ENCODE results near the gene PLPPR3.

The PLPPR3 gene

DNA sequence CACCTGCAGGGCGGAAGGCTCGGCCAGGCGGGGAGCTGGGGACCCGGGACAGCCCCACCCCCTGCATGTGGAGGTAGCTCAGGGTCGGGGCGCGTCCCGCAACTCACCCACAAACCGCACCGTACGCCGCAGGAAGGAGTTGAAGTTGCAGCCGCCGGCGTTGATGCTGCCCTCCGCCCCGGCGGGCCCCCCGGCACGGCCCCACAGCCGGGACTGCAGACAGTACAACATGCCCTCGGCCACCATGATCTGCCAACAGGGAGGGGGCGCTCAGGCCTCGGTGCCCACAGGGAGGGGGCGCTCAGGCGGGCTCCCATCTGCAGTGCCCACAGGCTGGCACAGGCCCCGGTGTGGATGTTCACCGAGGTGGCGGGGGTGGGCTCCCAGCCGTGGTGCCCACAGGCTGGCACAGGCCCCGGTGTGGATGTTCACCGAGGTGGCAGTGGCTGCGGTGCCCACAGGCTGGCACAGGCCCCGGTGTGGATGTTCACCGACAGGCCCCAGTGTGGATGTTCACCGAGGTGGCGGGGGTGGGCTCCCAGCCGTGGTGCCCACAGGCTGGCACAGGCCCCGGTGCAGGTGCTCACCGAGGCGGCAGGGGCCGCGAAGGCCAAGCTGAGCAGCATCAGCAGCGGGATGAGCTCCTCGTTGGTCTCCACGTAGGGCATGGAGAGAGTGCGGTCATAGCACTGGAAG, 6.5 kb downstream of the PLPPR3 start:
- H3K4me3 ChIP-seq (ENCODE audit: low read depth, low read length): no peak overlapping the region
- no peak for DNase-seq (ENCODE audit: low read depth)
- TF ChIP-seq, protein P1, sequence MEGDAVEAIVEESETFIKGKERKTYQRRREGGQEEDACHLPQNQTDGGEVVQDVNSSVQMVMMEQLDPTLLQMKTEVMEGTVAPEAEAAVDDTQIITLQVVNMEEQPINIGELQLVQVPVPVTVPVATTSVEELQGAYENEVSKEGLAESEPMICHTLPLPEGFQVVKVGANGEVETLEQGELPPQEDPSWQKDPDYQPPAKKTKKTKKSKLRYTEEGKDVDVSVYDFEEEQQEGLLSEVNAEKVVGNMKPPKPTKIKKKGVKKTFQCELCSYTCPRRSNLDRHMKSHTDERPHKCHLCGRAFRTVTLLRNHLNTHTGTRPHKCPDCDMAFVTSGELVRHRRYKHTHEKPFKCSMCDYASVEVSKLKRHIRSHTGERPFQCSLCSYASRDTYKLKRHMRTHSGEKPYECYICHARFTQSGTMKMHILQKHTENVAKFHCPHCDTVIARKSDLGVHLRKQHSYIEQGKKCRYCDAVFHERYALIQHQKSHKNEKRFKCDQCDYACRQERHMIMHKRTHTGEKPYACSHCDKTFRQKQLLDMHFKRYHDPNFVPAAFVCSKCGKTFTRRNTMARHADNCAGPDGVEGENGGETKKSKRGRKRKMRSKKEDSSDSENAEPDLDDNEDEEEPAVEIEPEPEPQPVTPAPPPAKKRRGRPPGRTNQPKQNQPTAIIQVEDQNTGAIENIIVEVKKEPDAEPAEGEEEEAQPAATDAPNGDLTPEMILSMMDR (IDR thresholded peaks at IDR 0.05; ENCODE audit: control insufficient read depth, extremely low read depth, insufficient read depth): no peak

DNA sequence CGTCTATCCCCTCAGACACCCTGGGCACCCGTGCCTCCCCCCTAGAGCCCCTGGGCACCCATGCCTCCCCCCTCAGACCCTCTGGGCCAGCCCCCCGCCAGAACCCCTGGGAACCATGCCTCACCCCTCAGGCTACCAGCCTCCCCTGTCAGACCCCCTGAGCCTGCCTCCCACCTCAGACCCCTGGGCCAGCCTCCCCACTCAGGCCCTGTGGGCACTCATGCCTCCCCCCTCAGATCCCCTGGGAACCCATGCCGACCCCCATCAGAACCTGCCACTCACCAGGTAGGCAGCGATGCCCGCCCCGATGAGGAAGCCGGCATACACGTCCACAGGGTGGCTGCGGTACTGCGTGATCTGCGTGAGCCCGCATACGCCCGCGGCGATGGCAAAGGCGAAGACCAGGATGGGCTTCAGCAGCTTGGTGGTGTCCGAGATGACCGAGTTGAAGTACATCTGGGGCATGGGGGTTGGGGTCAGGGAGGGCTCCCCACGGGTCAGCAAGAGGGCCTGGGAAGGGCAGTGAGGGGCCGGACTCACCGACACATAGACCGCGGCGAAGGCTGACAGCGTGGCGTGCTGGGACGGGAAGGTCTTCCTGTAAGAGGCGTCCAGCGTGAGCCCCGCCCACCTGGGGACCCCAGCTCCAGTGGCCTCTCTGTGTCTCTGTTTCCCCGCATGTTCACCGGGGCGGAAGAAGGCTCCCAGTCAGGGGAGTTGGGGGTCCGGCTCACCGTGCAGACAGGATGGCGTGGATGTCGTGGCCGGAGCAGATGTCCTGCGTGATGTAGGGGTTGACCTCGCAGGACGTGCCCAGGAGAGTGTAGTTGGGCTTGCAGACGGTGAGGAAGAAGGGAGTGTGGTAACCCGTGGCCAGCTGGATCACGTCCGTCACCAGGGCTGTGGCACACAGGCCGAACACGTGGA, 7.3 kb downstream of the PLPPR3 start:
- no peak overlapping the region for H3K4me3 ChIP-seq (ENCODE audit: low read depth, low read length)
- DNase-seq (ENCODE audit: low read depth): no peak
- TF ChIP-seq, protein P1 (IDR thresholded peaks at IDR 0.05; ENCODE audit: control insufficient read depth, extremely low read depth, insufficient read depth): no peak

DNA sequence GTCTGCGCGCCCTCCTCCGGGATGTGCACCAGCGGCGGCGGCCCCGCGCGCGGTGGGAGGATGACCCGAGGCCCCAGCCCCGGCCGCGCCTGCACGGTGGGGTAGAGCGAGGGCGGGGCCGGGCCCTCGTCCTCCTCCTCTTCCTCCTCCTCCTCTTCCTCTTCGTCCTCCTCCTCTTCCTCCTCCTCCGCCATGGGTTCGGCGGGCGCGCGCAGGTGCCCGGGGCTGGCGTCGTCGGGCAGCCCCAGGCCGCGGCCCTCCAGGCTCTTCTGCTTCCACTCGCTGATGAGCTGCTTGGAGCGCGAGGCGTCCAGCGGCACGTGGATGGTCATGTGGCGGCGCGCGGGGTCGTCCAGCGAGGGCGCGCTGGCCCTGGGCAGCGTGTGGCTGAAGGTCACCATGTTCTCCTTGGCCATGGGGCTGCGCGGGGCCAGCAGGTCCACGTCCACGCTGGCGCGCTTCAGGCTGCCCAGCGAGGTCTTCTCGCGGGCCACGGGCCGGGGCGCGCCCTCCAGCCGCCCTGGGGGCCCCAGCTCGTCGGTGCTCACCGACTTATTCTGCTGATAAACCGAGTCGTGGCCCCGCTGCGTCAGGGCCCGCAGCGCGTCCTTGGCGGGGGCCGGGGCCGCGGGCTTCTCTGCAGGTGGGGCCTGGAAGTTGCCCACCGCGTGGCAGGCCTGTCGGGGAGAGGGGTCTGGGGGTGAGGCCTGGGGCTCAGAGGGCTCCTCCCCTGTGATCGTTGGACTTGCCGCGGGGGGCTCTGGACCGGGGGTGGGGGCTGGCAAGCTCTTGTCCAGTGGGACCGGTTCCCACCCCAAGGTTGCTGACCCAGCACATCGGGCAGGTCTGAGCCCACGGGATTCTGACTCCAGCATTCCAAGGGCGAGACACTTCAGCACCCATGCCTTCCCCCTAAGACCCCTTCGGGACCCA, 8.3 kb downstream of the PLPPR3 start:
- no peak for DNase-seq (ENCODE audit: low read depth)
- TF ChIP-seq, protein P1 (IDR thresholded peaks at IDR 0.05; ENCODE audit: control insufficient read depth, extremely low read depth, insufficient read depth): no peak
- H3K4me3 ChIP-seq (ENCODE audit: low read depth, low read length): no peak overlapping the region

DNA sequence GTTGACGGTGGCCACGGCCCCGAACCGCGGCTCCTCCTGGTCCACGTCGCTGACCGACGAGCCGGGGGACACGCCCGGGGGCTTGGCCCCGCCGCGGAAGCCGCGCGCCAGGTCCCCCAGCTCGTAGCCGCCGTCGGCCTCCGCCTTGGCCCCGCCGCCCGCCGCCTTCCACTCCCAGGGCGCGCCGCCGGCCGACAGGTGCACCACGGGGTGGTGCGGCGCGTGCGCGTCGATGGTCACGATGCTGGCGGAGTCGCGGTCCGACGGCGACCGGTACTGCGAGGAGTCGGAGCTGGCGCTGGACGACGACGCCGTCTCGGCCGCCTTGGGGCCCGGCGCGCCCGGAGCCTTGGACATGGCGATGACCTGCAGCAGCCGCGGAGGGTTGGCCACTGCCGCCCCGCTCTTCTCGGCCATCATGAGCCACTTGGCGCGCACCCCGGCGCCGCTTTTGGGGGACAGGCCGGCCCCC, 9.0 kb downstream of the PLPPR3 start:
- no peak for DNase-seq (ENCODE audit: low read depth)
- H3K4me3 ChIP-seq (ENCODE audit: low read depth, low read length): no peak overlapping the region
- TF ChIP-seq, protein P1 (IDR thresholded peaks at IDR 0.05; ENCODE audit: control insufficient read depth, extremely low read depth, insufficient read depth): no peak

DNA sequence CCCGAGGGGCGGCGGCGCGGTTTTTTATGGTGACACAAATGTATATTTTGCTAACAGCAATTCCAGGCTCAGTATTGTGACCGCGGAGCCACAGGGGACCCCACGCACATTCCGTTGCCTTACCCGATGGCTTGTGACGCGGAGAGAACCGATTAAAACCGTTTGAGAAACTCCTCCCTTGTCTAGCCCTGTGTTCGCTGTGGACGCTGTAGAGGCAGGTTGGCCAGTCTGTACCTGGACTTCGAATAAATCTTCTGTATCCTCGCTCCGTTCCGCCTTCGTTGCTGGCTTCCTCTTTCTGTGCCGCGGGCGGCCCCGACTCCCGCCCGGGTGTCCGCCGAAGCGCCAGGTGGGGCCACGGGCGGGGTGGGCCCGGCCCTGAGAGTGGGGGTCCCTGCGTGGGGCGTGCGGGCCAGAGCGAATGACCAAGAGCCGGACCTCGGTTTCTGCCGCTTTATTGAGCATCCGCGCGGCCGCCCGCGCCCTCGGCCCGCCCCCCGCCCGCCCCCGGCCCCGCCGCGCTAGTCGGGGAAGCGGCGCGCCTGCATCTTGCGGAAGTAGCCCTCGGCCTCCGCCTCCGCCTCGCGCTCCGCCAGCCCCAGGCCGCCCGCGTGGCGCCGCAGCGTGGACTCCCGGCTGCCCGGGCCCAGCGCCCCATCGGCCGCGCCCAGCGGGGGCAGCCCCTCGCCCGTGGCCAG, 9.6 kb downstream of the PLPPR3 start:
- TF ChIP-seq, protein P1 (IDR thresholded peaks at IDR 0.05; ENCODE audit: control insufficient read depth, extremely low read depth, insufficient read depth): no peak

More for the DNA sequence above, 9.6 kb downstream of the PLPPR3 start:
- no peak overlapping the region for H3K4me3 ChIP-seq (ENCODE audit: low read depth, low read length)
- no peak for DNase-seq (ENCODE audit: low read depth)

Data from LNCaP clone FGC (cell line).